ENCODE measurements around the gene SUGP1.
"Not testable (repeated sequence)": the region's sequence is repeated elsewhere in the genome, so short reads cannot be mapped to it uniquely, and the experiment has no call there.

Gene SUGP1
- total RNA-seq = 30.0 to 40.6 (median 38.8) reads per million in 4 donors

- DNase-seq = peak; percentile 82 to 95 (median 89)
Measured at GRCh38 chr19:19320361-19321140, at the start of gene SUGP1, which contains the start of gene MAU2. TSS of gene SUGP1 (minus strand) at chr19:19320509. CDS start at chr19:19320496, 13 bp downstream. TSS of gene MAU2 (plus strand) at chr19:19320829. CDS start at chr19:19320860, 31 bp downstream.

GRCh38 chr19:19368087-19368486 is 47.8 kb upstream of the SUGP1 start:
- no peak for DNase-seq

GRCh38 chr19:19366434-19367396 is 46.4 kb upstream of the SUGP1 start:
- peak; percentile 39 to 83 (median 54) for DNase-seq

- DNase-seq = no peak
Measured at GRCh38 chr19:19362075-19362474, 41.8 kb upstream of the SUGP1 start.

- DNase-seq = peak in 4 of 5 donors; percentile 45 to 69 (median 58)
Measured at GRCh38 chr19:19361075-19361594, 40.8 kb upstream of the SUGP1 start.

GRCh38 chr19:19356901-19357566 is 36.7 kb upstream of the SUGP1 start:
- no peak for DNase-seq

GRCh38 chr19:19356500-19356899 is 36.2 kb upstream of the SUGP1 start:
- no peak for DNase-seq

GRCh38 chr19:19355606-19356139 is 35.4 kb upstream of the SUGP1 start:
- DNase-seq = no peak

GRCh38 chr19:19354932-19355331 is 34.6 kb upstream of the SUGP1 start:
- DNase-seq = no peak

GRCh38 chr19:19354007-19354406 is 33.7 kb upstream of the SUGP1 start:
- DNase-seq = no peak

GRCh38 chr19:19352823-19353222 is 32.5 kb upstream of the SUGP1 start:
- no peak for DNase-seq

GRCh38 chr19:19350756-19351155 is 30.4 kb upstream of the SUGP1 start:
- DNase-seq = not testable (repeated sequence)

- no peak for DNase-seq
Measured at GRCh38 chr19:19349365-19349764, 29.1 kb upstream of the SUGP1 start.

GRCh38 chr19:19348266-19348665 is 28.0 kb upstream of the SUGP1 start:
- no peak for DNase-seq

GRCh38 chr19:19347401-19348110 is 27.2 kb upstream of the SUGP1 start:
- no peak for DNase-seq

- no peak for DNase-seq
Measured at GRCh38 chr19:19345970-19346369, 25.7 kb upstream of the SUGP1 start.

GRCh38 chr19:19345232-19345631 is 24.9 kb upstream of the SUGP1 start:
- no peak for DNase-seq

- DNase-seq = no peak
Measured at GRCh38 chr19:19343762-19344161, 23.5 kb upstream of the SUGP1 start.

- DNase-seq = no peak
Measured at GRCh38 chr19:19343016-19343362, 22.7 kb upstream of the SUGP1 start.

GRCh38 chr19:19342086-19343015 is 22.0 kb upstream of the SUGP1 start:
- no peak for DNase-seq

- no peak for DNase-seq
Measured at GRCh38 chr19:19341026-19341425, 20.7 kb upstream of the SUGP1 start.
